ENCODE results near the gene RBBP8NL.

DNA sequence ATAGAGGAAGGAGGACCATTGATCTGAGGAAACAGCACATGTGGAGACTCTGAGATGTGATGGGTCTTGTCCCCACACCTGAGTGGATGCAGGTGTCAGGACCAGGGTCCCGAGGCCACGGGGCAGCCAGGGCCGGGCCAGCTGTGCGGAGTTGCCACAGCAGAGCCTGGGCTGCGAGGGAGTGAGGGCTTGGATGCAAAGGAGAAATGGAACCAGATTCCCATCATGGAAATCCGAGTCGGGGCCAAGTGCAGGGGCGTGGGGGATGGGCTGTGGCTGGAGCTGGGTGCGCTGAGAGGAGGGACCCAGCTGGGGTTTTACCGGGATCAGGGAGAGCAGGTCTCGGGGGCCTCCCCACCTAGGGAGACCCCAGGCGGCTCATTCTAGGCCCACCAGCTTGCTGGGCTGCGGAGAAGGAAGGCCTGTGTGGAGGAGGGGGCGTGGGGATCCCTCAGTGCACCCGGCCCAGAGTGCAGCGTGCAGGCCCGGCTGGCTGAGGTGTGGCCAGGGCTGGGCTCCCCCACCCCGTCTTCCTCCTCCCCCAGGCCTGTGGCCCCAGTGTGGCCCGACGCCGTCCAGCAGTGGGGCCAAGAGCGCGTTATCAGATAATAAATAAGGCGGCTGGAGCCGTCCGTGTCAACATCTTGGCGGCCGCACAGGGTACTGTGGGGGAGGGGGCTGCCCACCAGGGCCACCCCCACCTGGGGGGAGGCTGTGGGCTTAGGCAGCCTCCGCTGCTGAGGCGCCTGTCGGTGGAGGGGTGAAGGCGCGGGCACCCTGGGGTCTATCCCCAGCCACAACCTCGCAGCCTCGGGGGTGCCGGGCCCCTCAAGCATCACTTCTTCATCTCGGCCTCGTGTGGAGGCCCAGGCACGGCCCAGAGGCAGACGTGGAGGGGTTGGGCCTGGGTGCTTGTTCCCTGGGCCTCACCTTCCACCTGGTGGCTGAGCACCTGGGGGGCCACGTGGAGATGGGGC lies 31.2 kb upstream of the RBBP8NL start:
- TF ChIP-seq, protein P1, sequence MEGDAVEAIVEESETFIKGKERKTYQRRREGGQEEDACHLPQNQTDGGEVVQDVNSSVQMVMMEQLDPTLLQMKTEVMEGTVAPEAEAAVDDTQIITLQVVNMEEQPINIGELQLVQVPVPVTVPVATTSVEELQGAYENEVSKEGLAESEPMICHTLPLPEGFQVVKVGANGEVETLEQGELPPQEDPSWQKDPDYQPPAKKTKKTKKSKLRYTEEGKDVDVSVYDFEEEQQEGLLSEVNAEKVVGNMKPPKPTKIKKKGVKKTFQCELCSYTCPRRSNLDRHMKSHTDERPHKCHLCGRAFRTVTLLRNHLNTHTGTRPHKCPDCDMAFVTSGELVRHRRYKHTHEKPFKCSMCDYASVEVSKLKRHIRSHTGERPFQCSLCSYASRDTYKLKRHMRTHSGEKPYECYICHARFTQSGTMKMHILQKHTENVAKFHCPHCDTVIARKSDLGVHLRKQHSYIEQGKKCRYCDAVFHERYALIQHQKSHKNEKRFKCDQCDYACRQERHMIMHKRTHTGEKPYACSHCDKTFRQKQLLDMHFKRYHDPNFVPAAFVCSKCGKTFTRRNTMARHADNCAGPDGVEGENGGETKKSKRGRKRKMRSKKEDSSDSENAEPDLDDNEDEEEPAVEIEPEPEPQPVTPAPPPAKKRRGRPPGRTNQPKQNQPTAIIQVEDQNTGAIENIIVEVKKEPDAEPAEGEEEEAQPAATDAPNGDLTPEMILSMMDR (IDR thresholded peaks at IDR 0.05): no peak
- no peak for TF ChIP-seq ZBTB21 (CRISPR knock-in tag; IDR thresholded peaks at IDR 0.05; ENCODE audit: borderline replicate concordance)
- TF ChIP-seq, protein P2, sequence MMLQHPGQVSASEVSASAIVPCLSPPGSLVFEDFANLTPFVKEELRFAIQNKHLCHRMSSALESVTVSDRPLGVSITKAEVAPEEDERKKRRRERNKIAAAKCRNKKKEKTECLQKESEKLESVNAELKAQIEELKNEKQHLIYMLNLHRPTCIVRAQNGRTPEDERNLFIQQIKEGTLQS (CRISPR knock-in tag; conservative IDR thresholded peaks at IDR 0.05): no peak

Data from WTC11 (cell line).